ENCODE measurements around the gene SEMA4B.
"Not testable (repeated sequence)": the region's sequence is repeated elsewhere in the genome, so short reads cannot be mapped to it uniquely, and the experiment has no call there.

Gene SEMA4B

DNA sequence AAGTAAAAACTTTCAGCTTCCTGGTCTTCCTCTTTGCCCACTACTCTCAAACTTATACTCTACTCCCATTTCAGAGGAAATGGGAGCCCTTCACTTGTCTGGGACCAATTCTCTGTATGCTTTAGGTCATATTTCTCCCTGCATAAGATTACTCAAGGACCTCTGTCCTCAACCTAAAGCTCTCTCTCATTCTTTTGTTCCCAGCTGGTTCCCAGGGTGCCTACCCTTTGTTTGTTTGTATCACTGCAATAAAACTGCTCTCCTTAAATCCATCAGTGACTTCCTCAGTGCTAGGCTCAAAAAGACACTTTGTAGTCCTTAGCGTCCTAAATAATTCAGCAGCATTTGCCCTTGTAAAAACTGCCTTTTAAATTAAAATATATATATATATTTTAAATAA lies 67.3 kb downstream of the SEMA4B start:
- peak overlapping the region; percentile 46 for H3K4me3 Mint-ChIP-seq
- H3K9me3 Mint-ChIP-seq = no peaks in the 10 kb centered on the region
- ATAC-seq = no peak
- H3K36me3 Mint-ChIP-seq = peaks cover 40% of the 10 kb centered on the region
- H3K4me1 Mint-ChIP-seq = peaks cover 77% of the 10 kb centered on the region
- peak overlapping the region; percentile 4 for H3K27ac Mint-ChIP-seq
- H3K27me3 Mint-ChIP-seq = no peaks in the 10 kb centered on the region

- Mint-ChIP-seq H3K9me3 (peaks cover 2% of the 10 kb centered on the region), H3K27me3 (no peaks in the 10 kb centered on the region), H3K4me1 (peaks cover 65% of the 10 kb centered on the region), H3K27ac (peak overlapping the region; percentile 59), H3K4me3 (no peak overlapping the region), H3K36me3 (peaks cover 53% of the 10 kb centered on the region)
- ATAC-seq = no peak
These were observed 69.5 kb downstream of the SEMA4B start for GRCh38 chr15:90270502-90271150.

- Mint-ChIP-seq H3K36me3 (peaks cover 58% of the 10 kb centered on the region), H3K9me3 (peaks cover 2% of the 10 kb centered on the region), H3K4me1 (peaks cover 60% of the 10 kb centered on the region), H3K27me3 (no peaks in the 10 kb centered on the region), H3K27ac (peak overlapping the region; percentile 6), H3K4me3 (no peak overlapping the region)
- no peak for ATAC-seq
These were observed 70.5 kb downstream of the SEMA4B start for GRCh38 chr15:90271459-90272166.

DNA sequence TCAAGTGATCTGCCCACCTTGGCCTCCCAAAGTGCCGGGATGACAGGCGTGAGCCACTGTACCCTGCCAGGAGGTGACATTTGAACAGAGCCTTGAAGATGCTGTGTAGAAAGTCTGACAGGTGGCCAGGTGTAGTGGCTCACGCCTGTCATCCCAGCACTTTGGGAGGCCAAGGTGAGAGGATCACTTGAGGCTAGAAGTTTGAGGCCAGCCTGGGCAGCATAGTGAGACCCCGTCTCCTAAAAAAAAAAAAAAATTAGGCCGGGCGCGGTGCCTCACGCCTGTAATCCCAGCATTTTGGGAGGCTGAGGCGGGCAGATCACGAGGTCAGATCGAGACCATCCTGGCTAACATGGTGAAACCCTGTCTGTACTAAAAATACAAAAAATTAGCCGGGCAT lies 77.3 kb downstream of the SEMA4B start:
- peaks cover 18% of the 10 kb centered on the region for H3K36me3 Mint-ChIP-seq

More for the DNA sequence above, 77.3 kb downstream of the SEMA4B start:
- not testable (repeated sequence) for ATAC-seq, H3K27ac Mint-ChIP-seq, H3K27me3 Mint-ChIP-seq, H3K9me3 Mint-ChIP-seq, H3K4me1 Mint-ChIP-seq, H3K4me3 Mint-ChIP-seq
